ENCODE results near the gene CAMK2B.

Gene CAMK2B

GRCh38 chr7:44187636-44188416 lies 137.6 kb downstream of the CAMK2B start:
- Histone ChIP-seq H3K9me3 (ENCODE audit: control insufficient read depth, low read length) (no peaks in the 10 kb centered on the region), H3K4me3 (ENCODE audit: insufficient read depth, low read depth, low read length) (no peak overlapping the region), H3K36me3 (ENCODE audit: control insufficient read depth, insufficient read depth, low read length) (no peaks in the 10 kb centered on the region), H3K27ac (ENCODE audit: insufficient read depth, low read depth, low read length, poor library complexity, severe bottlenecking) (no peak overlapping the region), H3K4me1 (ENCODE audit: control insufficient read depth, insufficient read depth, low read length) (peaks cover 10% of the 10 kb centered on the region), H3K27me3 (ENCODE audit: control insufficient read depth, insufficient read depth, low read length, poor library complexity, severe bottlenecking) (no peaks in the 10 kb centered on the region)
- WGBS, 2 experiments, result 88 to 91% methylated on average over 9 of the region's 9 CpGs

- Histone ChIP-seq H3K27me3 (ENCODE audit: control insufficient read depth, insufficient read depth, low read length, poor library complexity, severe bottlenecking) (no peaks in the 10 kb centered on the region), H3K4me1 (ENCODE audit: control insufficient read depth, insufficient read depth, low read length) (peaks cover 10% of the 10 kb centered on the region), H3K27ac (ENCODE audit: insufficient read depth, low read depth, low read length, poor library complexity, severe bottlenecking) (no peak overlapping the region), H3K4me3 (ENCODE audit: insufficient read depth, low read depth, low read length) (no peak overlapping the region), H3K36me3 (ENCODE audit: control insufficient read depth, insufficient read depth, low read length) (no peaks in the 10 kb centered on the region), H3K9me3 (ENCODE audit: control insufficient read depth, low read length) (no peaks in the 10 kb centered on the region)
- 94 to 96% methylated on average over 5 of the region's 5 CpGs for WGBS, 2 experiments
Observed at GRCh38 chr7:44186736-44187135, 138.7 kb downstream of the CAMK2B start.

- H3K27me3 ChIP-seq (ENCODE audit: control insufficient read depth, insufficient read depth, low read length, poor library complexity, severe bottlenecking), result no peaks in the 10 kb centered on the region
- H3K9me3 ChIP-seq (ENCODE audit: control insufficient read depth, low read length), result no peaks in the 10 kb centered on the region
- H3K4me1 ChIP-seq (ENCODE audit: control insufficient read depth, insufficient read depth, low read length), result peaks cover 10% of the 10 kb centered on the region
- H3K27ac ChIP-seq (ENCODE audit: insufficient read depth, low read depth, low read length, poor library complexity, severe bottlenecking), result no peak overlapping the region
- no peaks in the 10 kb centered on the region for H3K36me3 ChIP-seq (ENCODE audit: control insufficient read depth, insufficient read depth, low read length)
- H3K4me3 ChIP-seq (ENCODE audit: insufficient read depth, low read depth, low read length), result no peak overlapping the region
- 91 to 95% methylated on average over 5 of the region's 5 CpGs for WGBS, 2 experiments
Observed at GRCh38 chr7:44185729-44186128, 139.7 kb downstream of the CAMK2B start.

GRCh38 chr7:44184873-44185446 lies 140.4 kb downstream of the CAMK2B start:
- H3K4me3 ChIP-seq (ENCODE audit: insufficient read depth, low read depth, low read length), result no peak overlapping the region
- no peaks in the 10 kb centered on the region for H3K36me3 ChIP-seq (ENCODE audit: control insufficient read depth, insufficient read depth, low read length)
- 88 to 100% methylated on average over 1 of the region's 2 CpGs for WGBS, 2 experiments
- no peaks in the 10 kb centered on the region for H3K9me3 ChIP-seq (ENCODE audit: control insufficient read depth, low read length)
- no peak overlapping the region for H3K27ac ChIP-seq (ENCODE audit: insufficient read depth, low read depth, low read length, poor library complexity, severe bottlenecking)
- H3K4me1 ChIP-seq (ENCODE audit: control insufficient read depth, insufficient read depth, low read length), result peaks cover 10% of the 10 kb centered on the region
- no peaks in the 10 kb centered on the region for H3K27me3 ChIP-seq (ENCODE audit: control insufficient read depth, insufficient read depth, low read length, poor library complexity, severe bottlenecking)

- no peak overlapping the region for H3K27ac ChIP-seq (ENCODE audit: insufficient read depth, low read depth, low read length, poor library complexity, severe bottlenecking)
- no peaks in the 10 kb centered on the region for H3K9me3 ChIP-seq (ENCODE audit: control insufficient read depth, low read length)
- H3K27me3 ChIP-seq (ENCODE audit: control insufficient read depth, insufficient read depth, low read length, poor library complexity, severe bottlenecking), result no peaks in the 10 kb centered on the region
- H3K36me3 ChIP-seq (ENCODE audit: control insufficient read depth, insufficient read depth, low read length), result no peaks in the 10 kb centered on the region
- WGBS, 2 experiments, result 77 to 78% methylated on average over 15 of the region's 16 CpGs
- no peak overlapping the region for H3K4me3 ChIP-seq (ENCODE audit: insufficient read depth, low read depth, low read length)
- H3K4me1 ChIP-seq (ENCODE audit: control insufficient read depth, insufficient read depth, low read length), result peaks cover 10% of the 10 kb centered on the region
Observed at GRCh38 chr7:44184206-44184872, 141.1 kb downstream of the CAMK2B start.

GRCh38 chr7:44183386-44183785 lies 142.0 kb downstream of the CAMK2B start:
- no peak overlapping the region for H3K4me3 ChIP-seq (ENCODE audit: insufficient read depth, low read depth, low read length)
- H3K36me3 ChIP-seq (ENCODE audit: control insufficient read depth, insufficient read depth, low read length), result no peaks in the 10 kb centered on the region
- 78 to 87% methylated on average over 2 of the region's 2 CpGs for WGBS, 2 experiments
- H3K27ac ChIP-seq (ENCODE audit: insufficient read depth, low read depth, low read length, poor library complexity, severe bottlenecking), result no peak overlapping the region
- H3K4me1 ChIP-seq (ENCODE audit: control insufficient read depth, insufficient read depth, low read length), result peaks cover 10% of the 10 kb centered on the region
- H3K27me3 ChIP-seq (ENCODE audit: control insufficient read depth, insufficient read depth, low read length, poor library complexity, severe bottlenecking), result no peaks in the 10 kb centered on the region
- no peaks in the 10 kb centered on the region for H3K9me3 ChIP-seq (ENCODE audit: control insufficient read depth, low read length)

GRCh38 chr7:44182827-44183226 lies 142.6 kb downstream of the CAMK2B start:
- Histone ChIP-seq H3K36me3 (ENCODE audit: control insufficient read depth, insufficient read depth, low read length) (no peaks in the 10 kb centered on the region), H3K27ac (ENCODE audit: insufficient read depth, low read depth, low read length, poor library complexity, severe bottlenecking) (no peak overlapping the region), H3K9me3 (ENCODE audit: control insufficient read depth, low read length) (no peaks in the 10 kb centered on the region), H3K4me3 (ENCODE audit: insufficient read depth, low read depth, low read length) (no peak overlapping the region), H3K4me1 (ENCODE audit: control insufficient read depth, insufficient read depth, low read length) (peaks cover 10% of the 10 kb centered on the region), H3K27me3 (ENCODE audit: control insufficient read depth, insufficient read depth, low read length, poor library complexity, severe bottlenecking) (no peaks in the 10 kb centered on the region)
- 84 to 86% methylated on average over 5 of the region's 5 CpGs for WGBS, 2 experiments

GRCh38 chr7:44180631-44181030 lies 144.8 kb downstream of the CAMK2B start:
- WGBS, 2 experiments, result 83 to 93% methylated on average over 3 of the region's 3 CpGs
- no peak overlapping the region for H3K4me3 ChIP-seq (ENCODE audit: insufficient read depth, low read depth, low read length)
- H3K36me3 ChIP-seq (ENCODE audit: control insufficient read depth, insufficient read depth, low read length), result no peaks in the 10 kb centered on the region
- H3K9me3 ChIP-seq (ENCODE audit: control insufficient read depth, low read length), result no peaks in the 10 kb centered on the region
- H3K27me3 ChIP-seq (ENCODE audit: control insufficient read depth, insufficient read depth, low read length, poor library complexity, severe bottlenecking), result no peaks in the 10 kb centered on the region
- H3K27ac ChIP-seq (ENCODE audit: insufficient read depth, low read depth, low read length, poor library complexity, severe bottlenecking), result no peak overlapping the region
- peaks cover 16% of the 10 kb centered on the region for H3K4me1 ChIP-seq (ENCODE audit: control insufficient read depth, insufficient read depth, low read length)

GRCh38 chr7:44177570-44178131 lies 147.7 kb downstream of the CAMK2B start:
- no peaks in the 10 kb centered on the region for H3K36me3 ChIP-seq (ENCODE audit: control insufficient read depth, insufficient read depth, low read length)
- H3K27ac ChIP-seq (ENCODE audit: insufficient read depth, low read depth, low read length, poor library complexity, severe bottlenecking), result no peak overlapping the region
- peaks cover 7% of the 10 kb centered on the region for H3K4me1 ChIP-seq (ENCODE audit: control insufficient read depth, insufficient read depth, low read length)
- H3K27me3 ChIP-seq (ENCODE audit: control insufficient read depth, insufficient read depth, low read length, poor library complexity, severe bottlenecking), result no peaks in the 10 kb centered on the region
- no peaks in the 10 kb centered on the region for H3K9me3 ChIP-seq (ENCODE audit: control insufficient read depth, low read length)
- 82 to 84% methylated on average over 4 of the region's 4 CpGs for WGBS, 2 experiments
- no peak overlapping the region for H3K4me3 ChIP-seq (ENCODE audit: insufficient read depth, low read depth, low read length)

GRCh38 chr7:44176486-44176885 lies 148.9 kb downstream of the CAMK2B start:
- Histone ChIP-seq H3K4me3 (ENCODE audit: insufficient read depth, low read depth, low read length) (no peak overlapping the region), H3K4me1 (ENCODE audit: control insufficient read depth, insufficient read depth, low read length) (peaks cover 7% of the 10 kb centered on the region), H3K27me3 (ENCODE audit: control insufficient read depth, insufficient read depth, low read length, poor library complexity, severe bottlenecking) (no peaks in the 10 kb centered on the region), H3K27ac (ENCODE audit: insufficient read depth, low read depth, low read length, poor library complexity, severe bottlenecking) (no peak overlapping the region), H3K36me3 (ENCODE audit: control insufficient read depth, insufficient read depth, low read length) (no peaks in the 10 kb centered on the region), H3K9me3 (ENCODE audit: control insufficient read depth, low read length) (no peaks in the 10 kb centered on the region)
- WGBS, 2 experiments, result 90% methylated on average over 7 of the region's 7 CpGs
